Activated T-helper 1 cell treated with anti-CD3 and anti-CD28 coated beads, Interleukin-12 subunit alpha, Interleukin-12 subunit beta, Interleukin-2, Interleukin-4 antibody, amounts not matched to agents 30 ng/mL and 10 ng/mL and 1 ng/mL, durations not matched to agents 14 hours and 24 hours and 36 hours (primary cell): ENCODE results near the gene CDC42SE2. TPM values are rescaled to one million over a fixed set of nuclear protein-coding genes. Genes with fewer than 3 reads are reported as not detected.
"Not testable (repeated sequence)": the region's sequence is repeated elsewhere in the genome, so short reads cannot be mapped to it uniquely, and the experiment has no call there.

ENCODE experiments used
- DNase-seq: peaks from one replicate; pipeline ENCODE4 v3.0.0; 2021; ENCODE audit warnings: low spot score
- H3K27ac Mint-ChIP-seq: one replicate; pipeline ENCODE4 v1.8.0; 2021; ENCODE audit warnings: mild to moderate bottlenecking, mixed read lengths
- H3K27me3 Mint-ChIP-seq: one replicate; pipeline ENCODE4 v1.8.0; 2022; ENCODE audit warnings: mild to moderate bottlenecking, moderate library complexity, mixed read lengths; ENCODE audit not compliant: insufficient read depth
- H3K36me3 Mint-ChIP-seq: one replicate; pipeline ENCODE4 v1.8.0; 2021; ENCODE audit warnings: low read depth, mixed read lengths
- H3K4me1 Mint-ChIP-seq: one replicate; pipeline ENCODE4 v1.8.0; 2021; ENCODE audit warnings: low read depth, mixed read lengths
- H3K4me3 Mint-ChIP-seq: one replicate; pipeline ENCODE4 v1.8.0; 2021; ENCODE audit warnings: mild to moderate bottlenecking, moderate library complexity, mixed read lengths
- H3K9me3 Mint-ChIP-seq: one replicate; pipeline ENCODE4 v1.8.0; 2021; ENCODE audit warnings: mixed read lengths
- intact Hi-C: fragments of 100-400 bp; cut with micrococcal nuclease; formaldehyde crosslinking; loops from one replicate; pipeline ENCODE4 v1.15.1; 2024
- total RNA-seq: library from RNA; stranded (reverse); gene quantifications from 2 replicates; pipeline ENCODE4 v1.2.3, GENCODE V29; 2022

Gene CDC42SE2
- total RNA-seq, 1 donor from 2014 or later, result 100.0 TPM

- no peaks in the 10 kb centered on the region for H3K27me3 Mint-ChIP-seq
- peaks cover 23% of the 10 kb centered on the region for H3K36me3 Mint-ChIP-seq
- no peak for DNase-seq
- intact Hi-C loops, result loop anchor here (2.0 to 10.0 kb wide), 2 partner anchors 32 to 538 kb away; partner anchors contain the start of gene FNIP1
- no peaks in the 10 kb centered on the region for H3K9me3 Mint-ChIP-seq
- peaks cover 72% of the 10 kb centered on the region for H3K4me1 Mint-ChIP-seq
- H3K4me3 Mint-ChIP-seq, result peak overlapping the region; percentile 67
- peak overlapping the region; percentile 98 for H3K27ac Mint-ChIP-seq
Observed at GRCh38 chr5:131256507-131256823, 7.4 kb upstream of the CDC42SE2 start.

- H3K9me3 Mint-ChIP-seq, result no peaks in the 10 kb centered on the region
- peaks cover 74% of the 10 kb centered on the region for H3K4me1 Mint-ChIP-seq
- H3K27me3 Mint-ChIP-seq, result no peaks in the 10 kb centered on the region
- peaks cover 24% of the 10 kb centered on the region for H3K36me3 Mint-ChIP-seq
- peak overlapping the region; percentile 75 for H3K4me3 Mint-ChIP-seq
- intact Hi-C loops, result loop anchor here (10.0 kb wide), 1 partner anchor 536 kb away; the partner anchor contains the start of gene FNIP1
- H3K27ac Mint-ChIP-seq, result peak overlapping the region; percentile 98
- no peak for DNase-seq
Observed at GRCh38 chr5:131258733-131259132, 5.1 kb upstream of the CDC42SE2 start.

- H3K4me3 Mint-ChIP-seq, result no peak overlapping the region
- H3K4me1 Mint-ChIP-seq, result peaks cover 68% of the 10 kb centered on the region
- H3K27ac Mint-ChIP-seq, result peak overlapping the region; percentile 36
- DNase-seq, result no peak
- intact Hi-C loops, result loop anchor here (10.0 kb wide), 1 partner anchor 535 kb away; the partner anchor contains the start of gene FNIP1
- H3K9me3 Mint-ChIP-seq, result no peaks in the 10 kb centered on the region
- peaks cover 24% of the 10 kb centered on the region for H3K36me3 Mint-ChIP-seq
- no peaks in the 10 kb centered on the region for H3K27me3 Mint-ChIP-seq
Observed at GRCh38 chr5:131259326-131259725, 4.5 kb upstream of the CDC42SE2 start.

GRCh38 chr5:131260895-131261294 lies 3.0 kb upstream of the CDC42SE2 start:
- Mint-ChIP-seq H3K9me3 (no peaks in the 10 kb centered on the region), H3K4me1 (peaks cover 65% of the 10 kb centered on the region), H3K27me3 (no peaks in the 10 kb centered on the region), H3K27ac (no peak overlapping the region), H3K4me3 (no peak overlapping the region), H3K36me3 (peaks cover 31% of the 10 kb centered on the region)
- no peak for DNase-seq
- intact Hi-C loops, result no loop called here

- Mint-ChIP-seq H3K4me1 (peaks cover 60% of the 10 kb centered on the region), H3K36me3 (peaks cover 27% of the 10 kb centered on the region), H3K27me3 (no peaks in the 10 kb centered on the region), H3K9me3 (no peaks in the 10 kb centered on the region), H3K4me3 (no peak overlapping the region), H3K27ac (no peak overlapping the region)
- intact Hi-C loops, result no loop called here
- no peak for DNase-seq
Observed at GRCh38 chr5:131261483-131261882, 2.4 kb upstream of the CDC42SE2 start.

GRCh38 chr5:131262953-131263541 lies 806 bp upstream of the CDC42SE2 start:
- Mint-ChIP-seq H3K27me3 (no peaks in the 10 kb centered on the region), H3K9me3 (peaks cover 4% of the 10 kb centered on the region), H3K27ac (peak overlapping the region; percentile 92), H3K4me3 (peak overlapping the region; percentile 84), H3K36me3 (peaks cover 24% of the 10 kb centered on the region), H3K4me1 (peaks cover 56% of the 10 kb centered on the region)
- intact Hi-C loops, result loop anchor here (1.0 kb wide), 2 partner anchors 54 to 93 kb away; partner anchors contain the start of gene LYRM7
- no peak for DNase-seq

GRCh38 chr5:131264451-131265099 lies 722 bp downstream of the CDC42SE2 start:
- no peaks in the 10 kb centered on the region for H3K27me3 Mint-ChIP-seq

GRCh38 chr5:131265311-131265803 lies 1.5 kb downstream of the CDC42SE2 start:
- H3K9me3 Mint-ChIP-seq, result peaks cover 4% of the 10 kb centered on the region
- peak overlapping the region; percentile 84 for H3K27ac Mint-ChIP-seq
- peaks cover 17% of the 10 kb centered on the region for H3K36me3 Mint-ChIP-seq
- no peaks in the 10 kb centered on the region for H3K27me3 Mint-ChIP-seq
- no peak for DNase-seq
- intact Hi-C loops, result loop anchor here (1.0 kb wide), 7 partner anchors 8 to 152 kb away; partner anchors contain the start of gene HINT1
- H3K4me3 Mint-ChIP-seq, result peak overlapping the region; percentile 83
- peaks cover 42% of the 10 kb centered on the region for H3K4me1 Mint-ChIP-seq

More at GRCh38 chr5:131264451-131265099, 722 bp downstream of the CDC42SE2 start:
- peaks cover 17% of the 10 kb centered on the region for H3K36me3 Mint-ChIP-seq
- H3K4me3 Mint-ChIP-seq, result peak overlapping the region; percentile 83
- H3K9me3 Mint-ChIP-seq, result peaks cover 4% of the 10 kb centered on the region
- intact Hi-C loops, result loop anchor here (1.0 kb wide), 7 partner anchors 7 to 153 kb away; partner anchors contain the start of gene HINT1
- peak overlapping the region; percentile 86 for H3K27ac Mint-ChIP-seq
- H3K4me1 Mint-ChIP-seq, result peaks cover 41% of the 10 kb centered on the region
- peak; percentile 47 for DNase-seq

- Mint-ChIP-seq H3K27me3 (no peaks in the 10 kb centered on the region), H3K27ac (peak overlapping the region; percentile 92), H3K4me1 (peaks cover 46% of the 10 kb centered on the region), H3K9me3 (peaks cover 4% of the 10 kb centered on the region), H3K36me3 (peaks cover 21% of the 10 kb centered on the region), H3K4me3 (peak overlapping the region; percentile 90)
- intact Hi-C loops, result no loop called here
- DNase-seq, result no peak
Observed at GRCh38 chr5:131266370-131267060, 2.7 kb downstream of the CDC42SE2 start.

- H3K27ac Mint-ChIP-seq, result no peak overlapping the region
- peaks cover 44% of the 10 kb centered on the region for H3K4me1 Mint-ChIP-seq
- peaks cover 4% of the 10 kb centered on the region for H3K9me3 Mint-ChIP-seq
- DNase-seq, result no peak
- H3K4me3 Mint-ChIP-seq, result no peak overlapping the region
- no peaks in the 10 kb centered on the region for H3K27me3 Mint-ChIP-seq
- intact Hi-C loops, result no loop called here
- H3K36me3 Mint-ChIP-seq, result peaks cover 23% of the 10 kb centered on the region
Observed at GRCh38 chr5:131268758-131269370, 5.0 kb downstream of the CDC42SE2 start.

GRCh38 chr5:131270809-131271208 lies 7.0 kb downstream of the CDC42SE2 start:
- Mint-ChIP-seq H3K27ac (peak overlapping the region; percentile 95), H3K4me1 (peaks cover 57% of the 10 kb centered on the region)

GRCh38 chr5:131271888-131272287 lies 8.0 kb downstream of the CDC42SE2 start:
- not testable (repeated sequence) for H3K27me3 Mint-ChIP-seq, H3K9me3 Mint-ChIP-seq, DNase-seq
- intact Hi-C loops, result loop anchor here (1.0 kb wide), 1 partner anchor 9 kb away; no protein-coding TSS in a partner anchor
- Mint-ChIP-seq H3K36me3 (peaks cover 20% of the 10 kb centered on the region), H3K27ac (peak overlapping the region; percentile 95), H3K4me1 (peaks cover 58% of the 10 kb centered on the region), H3K4me3 (peak overlapping the region; percentile 81)

More at GRCh38 chr5:131270809-131271208, 7.0 kb downstream of the CDC42SE2 start:
- Mint-ChIP-seq H3K4me3 (peak overlapping the region; percentile 81), H3K27me3 (no peaks in the 10 kb centered on the region), H3K36me3 (peaks cover 22% of the 10 kb centered on the region), H3K9me3 (peaks cover 4% of the 10 kb centered on the region)
- no peak for DNase-seq
- intact Hi-C loops, result no loop called here
